NCI-H1417 (cell line): Measurements from ENCODE around the gene C6orf89.
"Not testable (repeated sequence)": the region's sequence is repeated elsewhere in the genome, so short reads cannot be mapped to it uniquely, and the experiment has no call there.

ENCODE experiments used
- DNase-seq, 3 experiments: peaks; one replicate each; lab custom pipeline; 2025; lab: John Stamatoyannopoulos, UW

C6orf89 gene

DNA sequence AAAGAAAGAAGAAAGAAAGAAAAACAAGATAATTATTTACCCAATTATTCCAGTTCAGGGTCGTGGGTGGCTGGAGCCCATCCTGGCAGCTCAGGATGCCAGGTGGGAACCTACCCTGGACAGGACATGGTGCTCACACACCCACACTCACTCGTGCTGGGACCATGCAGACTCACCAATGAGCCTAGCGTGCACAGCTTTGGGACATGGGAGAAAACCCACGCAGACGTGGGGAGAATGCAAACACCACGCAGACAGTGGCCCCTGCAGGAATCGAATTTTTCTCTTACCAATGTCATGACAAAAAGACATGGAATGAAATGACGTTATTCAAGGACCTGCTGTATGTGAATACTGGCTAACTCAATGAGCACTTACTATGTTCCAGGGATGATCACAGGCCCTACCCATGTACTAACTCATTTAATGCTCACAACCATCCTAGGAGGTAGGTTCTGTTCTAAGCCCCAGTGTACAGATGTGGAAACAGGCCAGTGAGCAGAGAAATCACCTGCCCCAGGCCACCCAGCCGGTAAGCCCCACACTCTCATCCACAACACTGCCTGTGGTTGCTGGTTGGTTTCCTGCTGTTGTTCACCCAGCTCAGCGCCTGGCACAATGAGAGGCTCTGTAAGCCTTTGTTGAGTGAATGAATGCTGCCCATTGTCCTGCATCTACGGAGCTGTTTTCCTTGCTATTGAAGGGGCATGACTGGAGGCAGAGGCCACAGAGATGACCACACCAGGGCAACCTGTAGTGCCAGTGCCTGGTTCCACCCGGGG, 62.0 kb downstream of the C6orf89 start:
- DNase-seq: no peak

DNA sequence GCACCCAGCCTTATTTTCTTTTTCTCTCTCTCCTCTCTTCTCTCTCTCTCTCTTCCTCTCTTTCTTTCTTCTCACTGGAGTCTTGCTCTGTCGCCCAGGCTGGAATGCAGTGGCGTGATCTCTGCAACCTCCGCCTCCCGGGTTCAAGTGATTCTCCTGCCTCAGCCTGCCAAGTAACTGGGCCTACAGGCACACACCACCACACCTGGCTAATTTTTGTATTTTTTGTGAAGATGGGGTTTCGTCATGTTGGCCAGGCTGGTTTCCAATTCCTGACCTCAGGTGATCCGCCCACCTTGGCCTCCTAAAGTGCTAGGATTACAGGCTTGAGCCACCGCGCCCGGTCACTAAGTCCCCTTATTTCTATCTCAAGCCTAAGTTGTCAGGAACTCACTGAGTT, 63.3 kb downstream of the C6orf89 start:
- DNase-seq: not testable (repeated sequence)

DNA sequence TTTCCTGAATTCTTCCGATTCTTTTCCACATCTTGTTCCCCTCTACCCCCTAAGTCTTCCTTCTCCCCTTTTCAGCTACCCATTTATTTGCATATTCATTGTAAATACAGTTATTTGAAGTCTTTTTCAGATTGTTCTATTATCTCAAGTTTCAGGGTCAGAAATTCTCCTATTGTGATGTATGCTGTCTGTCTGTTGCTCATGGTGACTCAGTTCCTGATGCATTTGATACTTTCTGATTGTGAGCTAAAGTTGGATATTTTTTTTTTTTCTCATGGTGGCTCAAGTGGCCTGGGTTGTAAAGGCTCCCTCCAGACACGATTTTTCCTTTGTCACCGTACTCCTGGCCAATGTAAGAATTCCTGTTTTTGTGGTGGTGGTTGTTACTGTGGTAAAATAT, 63.9 kb downstream of the C6orf89 start:
- DNase-seq: no peak

DNA sequence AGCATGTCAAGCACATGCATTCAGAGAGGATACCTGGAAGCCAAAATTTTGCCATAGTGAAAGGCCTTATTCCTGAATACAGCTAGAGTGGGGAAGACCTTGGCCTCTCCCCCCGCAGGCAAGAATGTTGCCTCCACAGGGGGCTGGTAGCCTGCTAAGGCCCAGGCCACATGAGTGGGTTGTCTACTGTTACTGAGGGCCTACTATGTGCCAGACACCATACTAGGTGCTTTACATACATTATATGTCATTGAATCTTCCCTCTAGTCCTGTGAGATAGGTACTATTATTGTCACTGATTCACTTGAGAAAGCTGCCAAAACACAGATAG, 68.1 kb downstream of the C6orf89 start:
- DNase-seq: no peak

DNA sequence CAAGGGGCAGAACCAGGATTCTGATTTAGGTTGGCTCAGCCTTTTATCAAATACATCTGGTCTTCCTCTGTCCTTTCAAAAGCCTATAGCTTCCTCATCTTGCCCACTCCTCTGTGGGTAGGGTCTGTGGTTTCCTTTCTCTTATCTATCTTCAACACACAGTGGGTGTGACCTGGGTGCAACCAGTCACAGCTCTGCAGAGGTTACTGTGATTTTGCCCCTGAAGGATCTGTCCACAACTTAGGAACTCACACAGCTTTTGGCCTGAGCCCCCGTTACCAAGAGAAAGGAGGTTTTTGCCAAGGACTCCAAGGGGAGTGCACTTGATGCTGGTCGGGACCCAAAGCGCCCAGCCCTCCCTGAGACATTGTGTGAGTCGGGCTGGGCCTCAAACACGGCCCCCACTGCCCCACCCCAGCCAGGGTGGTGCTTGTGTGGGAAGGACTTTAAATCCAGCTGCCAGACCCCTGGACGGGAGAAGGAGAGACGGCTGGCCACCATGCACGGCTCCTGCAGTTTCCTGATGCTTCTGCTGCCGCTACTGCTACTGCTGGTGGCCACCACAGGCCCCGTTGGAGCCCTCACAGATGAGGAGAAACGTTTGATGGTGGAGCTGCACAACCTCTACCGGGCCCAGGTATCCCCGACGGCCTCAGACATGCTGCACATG, 68.6 kb downstream of the C6orf89 start, which contains the start of gene PI16:
TSS of gene PI16 (plus strand) at position 477 of the 670 bp plus-strand sequence. CDS start at position 500, 23 bp downstream.
- no peak for DNase-seq

DNA sequence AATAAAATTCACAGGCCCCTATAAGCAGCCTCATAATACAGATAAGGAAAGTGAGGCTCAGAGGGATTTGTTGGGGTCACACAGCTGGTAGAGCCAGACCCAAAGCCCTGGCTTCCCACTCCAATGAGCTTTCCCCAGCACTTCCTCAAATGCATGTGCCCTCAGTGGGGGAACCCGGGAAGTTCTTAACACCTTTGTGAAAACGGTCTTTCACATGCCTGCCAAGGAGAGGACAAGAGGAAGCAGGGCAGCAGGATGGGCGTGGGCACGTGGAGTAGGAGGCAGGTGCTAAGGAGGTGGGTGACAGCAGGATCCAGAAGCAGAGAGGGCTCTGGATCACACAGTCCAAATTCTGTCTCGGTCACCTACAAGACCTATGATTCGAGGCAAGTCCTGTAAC, 69.4 kb downstream of the C6orf89 start:
- DNase-seq: no peak

DNA sequence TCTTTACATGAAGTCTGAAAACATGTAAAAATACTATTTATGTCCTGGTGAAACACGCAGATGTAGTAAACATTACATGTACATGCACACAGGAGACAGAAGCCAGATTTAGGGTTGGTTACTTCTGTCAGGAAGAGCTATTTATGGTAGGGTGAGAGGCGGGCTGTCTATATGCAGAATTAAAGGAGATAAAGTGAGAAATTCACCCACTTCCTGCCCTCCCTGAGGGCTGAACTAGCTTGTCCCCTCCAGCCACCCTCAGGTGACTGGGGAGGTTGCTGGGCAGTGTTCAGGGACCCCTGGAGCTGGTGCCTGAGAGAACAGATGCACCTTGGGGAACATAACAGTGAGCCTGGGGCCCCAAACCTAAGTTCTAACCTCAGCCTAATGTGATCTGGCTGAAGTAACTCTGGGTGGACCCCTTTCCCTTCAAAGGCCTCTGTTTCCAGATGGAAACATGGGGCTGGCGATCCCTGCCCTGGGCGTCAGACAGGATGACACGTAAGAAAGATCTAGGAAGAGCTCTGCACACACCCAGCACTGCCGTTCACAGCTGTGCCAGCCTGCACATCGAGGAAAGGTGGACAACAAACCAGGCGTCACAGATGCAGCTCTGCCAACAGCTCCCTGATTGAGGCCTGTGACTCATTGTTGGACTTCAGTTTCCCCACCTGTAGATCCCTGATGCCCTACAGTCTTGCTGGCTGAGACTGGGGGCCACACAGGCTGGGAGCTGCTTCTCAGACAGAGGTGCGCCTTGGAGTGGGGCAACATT, 70.1 kb downstream of the C6orf89 start:
- DNase-seq: no peak

DNA sequence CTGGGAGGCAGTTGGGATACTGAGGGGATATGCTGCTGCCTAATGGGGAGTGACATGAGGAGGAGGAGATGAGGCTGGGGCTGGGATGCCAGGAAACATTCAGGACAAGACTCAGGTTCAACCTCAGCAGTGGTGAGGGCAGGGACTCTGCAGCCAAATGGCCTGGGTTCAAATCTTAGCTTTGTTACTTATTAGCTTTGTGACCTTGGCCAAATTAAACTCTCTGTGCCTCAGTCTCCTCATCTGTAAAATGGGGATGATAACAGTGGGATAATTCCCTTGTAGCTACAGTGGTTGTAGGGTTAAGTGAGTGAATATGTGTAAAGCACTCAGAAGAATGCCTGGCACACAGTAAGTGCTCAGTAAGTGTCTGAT, 70.7 kb downstream of the C6orf89 start:
- DNase-seq: no peak

DNA sequence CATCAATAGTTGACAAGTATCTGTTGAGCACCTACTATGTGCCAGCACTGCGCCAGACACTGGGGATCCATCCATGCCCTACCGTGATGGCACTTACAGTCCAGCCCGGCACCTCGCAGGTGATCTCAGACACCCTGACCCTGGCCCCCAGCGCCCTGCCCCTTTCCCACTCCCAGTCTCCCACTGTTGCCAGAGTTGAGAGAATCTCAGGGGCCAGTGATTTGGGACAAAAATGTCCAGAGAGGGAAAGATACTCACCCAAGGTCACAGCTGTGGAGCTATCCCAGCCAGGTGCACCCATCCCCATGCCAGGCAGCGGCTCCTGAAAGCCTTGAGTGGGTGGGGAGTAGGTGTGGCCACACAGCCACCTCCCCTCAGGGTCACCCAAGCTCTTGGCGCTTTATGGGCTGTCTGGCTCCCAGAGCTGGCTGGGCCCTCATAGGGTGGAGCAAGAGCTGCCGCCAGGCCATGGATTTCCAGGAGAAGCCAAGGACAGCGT, 72.1 kb downstream of the C6orf89 start:
- DNase-seq: no peak

DNA sequence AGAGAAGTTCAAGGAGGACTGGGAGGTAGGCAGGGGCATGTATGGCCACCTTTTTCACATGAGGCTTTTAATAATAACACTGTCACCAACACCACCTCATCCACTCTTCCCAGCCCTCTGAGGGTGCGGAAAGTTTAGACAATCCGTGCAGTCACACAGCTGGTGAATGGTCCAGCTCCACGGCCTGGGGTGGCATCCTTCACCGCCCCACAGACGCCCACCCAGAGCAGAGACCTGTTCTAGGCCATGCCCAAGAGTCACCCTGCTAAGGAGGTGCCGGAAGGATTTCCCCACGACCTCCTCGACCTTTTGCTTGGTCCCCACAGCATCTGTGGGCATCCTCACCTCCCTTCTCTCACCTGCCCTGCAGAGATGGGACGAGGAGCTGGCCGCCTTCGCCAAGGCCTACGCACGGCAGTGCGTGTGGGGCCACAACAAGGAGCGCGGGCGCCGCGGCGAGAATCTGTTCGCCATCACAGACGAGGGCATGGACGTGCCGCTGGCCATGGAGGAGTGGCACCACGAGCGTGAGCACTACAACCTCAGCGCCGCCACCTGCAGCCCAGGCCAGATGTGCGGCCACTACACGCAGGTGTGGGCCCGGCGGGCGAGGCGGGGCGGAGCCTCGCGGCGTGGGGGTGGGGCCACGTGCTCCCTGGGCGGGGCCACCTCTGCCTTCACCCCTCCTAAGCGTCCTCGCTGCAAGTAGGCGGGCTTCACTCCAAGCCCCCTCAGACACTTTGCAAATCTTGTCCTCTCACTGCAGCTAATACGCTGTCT, 73.2 kb downstream of the C6orf89 start:
- no peak for DNase-seq

DNA sequence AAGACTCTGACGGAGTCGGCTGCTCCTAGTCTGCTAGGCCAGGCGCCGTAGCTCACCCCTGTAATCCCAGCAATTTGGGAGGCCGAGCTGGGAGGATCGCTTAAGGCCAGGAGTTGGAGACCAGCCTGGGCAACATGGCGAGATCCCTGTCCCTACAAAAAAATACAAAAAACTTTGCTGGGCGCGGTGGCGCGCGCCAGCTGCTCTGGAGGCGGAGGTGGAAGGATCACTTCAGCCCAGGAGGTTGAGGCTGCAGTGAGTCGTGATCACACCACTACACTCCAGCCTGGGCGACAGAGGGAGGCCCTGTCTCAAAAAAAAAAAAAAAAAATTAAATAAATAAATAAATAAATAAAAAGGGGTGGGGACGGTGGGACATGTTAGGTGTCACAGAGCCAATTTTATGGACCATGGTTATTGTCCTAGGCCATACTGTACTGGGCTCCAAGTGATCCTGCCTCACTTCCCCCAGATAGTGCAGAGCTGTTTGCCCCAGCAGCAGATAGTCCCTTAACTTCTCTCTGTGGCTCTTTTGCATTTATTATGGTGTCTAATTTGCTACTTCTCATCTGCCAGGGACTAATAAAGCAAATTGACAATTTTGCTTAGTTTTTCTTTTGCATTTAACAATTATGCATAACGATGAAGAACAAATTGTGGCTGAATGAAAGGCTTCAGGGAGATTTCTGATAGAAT, 74.0 kb downstream of the C6orf89 start:
- no peak for DNase-seq

DNA sequence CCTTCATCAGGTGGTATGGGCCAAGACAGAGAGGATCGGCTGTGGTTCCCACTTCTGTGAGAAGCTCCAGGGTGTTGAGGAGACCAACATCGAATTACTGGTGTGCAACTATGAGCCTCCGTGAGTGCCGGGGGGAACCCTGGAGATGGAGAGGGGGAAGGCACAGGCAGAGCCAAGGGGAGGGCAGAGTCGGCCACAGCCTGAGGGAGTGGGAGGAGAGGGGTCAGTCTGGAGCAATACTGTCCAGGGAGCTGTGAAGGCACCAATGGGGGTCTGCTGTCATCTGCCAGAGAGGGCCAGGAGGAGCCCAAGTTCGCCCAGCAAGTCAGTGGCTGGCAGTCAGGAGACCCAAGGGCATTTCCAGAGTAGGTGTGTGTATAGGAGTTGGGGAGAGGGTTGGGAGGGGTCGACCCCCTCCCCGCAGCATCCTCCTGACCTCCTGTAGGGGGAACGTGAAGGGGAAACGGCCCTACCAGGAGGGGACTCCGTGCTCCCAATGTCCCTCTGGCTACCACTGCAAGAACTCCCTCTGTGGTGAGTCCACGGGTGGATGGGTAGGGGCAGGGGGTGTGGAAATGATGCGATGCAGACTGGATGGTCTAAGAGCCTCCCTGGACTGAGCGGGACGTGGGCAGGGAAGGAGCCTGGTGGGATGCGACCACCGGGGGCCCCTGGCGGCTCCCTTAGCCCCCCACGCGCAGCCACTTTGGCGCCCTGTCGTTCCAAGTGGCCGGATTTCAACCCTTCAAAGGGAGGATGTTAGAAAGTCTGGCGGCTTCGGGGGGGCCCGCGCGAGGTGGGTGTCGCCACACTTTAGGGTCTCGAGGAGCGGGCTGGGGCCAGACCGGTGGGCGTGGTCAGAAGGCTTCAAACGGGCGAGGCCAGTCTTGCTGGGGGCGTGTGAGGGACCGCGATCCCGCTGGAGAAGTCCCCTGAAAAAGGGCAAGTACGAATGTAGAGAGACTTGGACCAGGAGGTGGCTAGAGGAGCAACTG, 76.0 kb downstream of the C6orf89 start:
- no peak for DNase-seq

DNA sequence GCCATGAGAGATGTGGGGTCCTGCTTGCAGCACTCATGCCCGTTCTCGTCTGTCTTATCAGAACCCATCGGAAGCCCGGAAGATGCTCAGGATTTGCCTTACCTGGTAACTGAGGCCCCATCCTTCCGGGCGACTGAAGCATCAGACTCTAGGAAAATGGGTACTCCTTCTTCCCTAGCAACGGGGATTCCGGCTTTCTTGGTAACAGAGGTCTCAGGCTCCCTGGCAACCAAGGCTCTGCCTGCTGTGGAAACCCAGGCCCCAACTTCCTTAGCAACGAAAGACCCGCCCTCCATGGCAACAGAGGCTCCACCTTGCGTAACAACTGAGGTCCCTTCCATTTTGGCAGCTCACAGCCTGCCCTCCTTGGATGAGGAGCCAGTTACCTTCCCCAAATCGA, 77.1 kb downstream of the C6orf89 start:
- DNase-seq: peak in 2 of 3 experiments; percentile 15 to 60

DNA sequence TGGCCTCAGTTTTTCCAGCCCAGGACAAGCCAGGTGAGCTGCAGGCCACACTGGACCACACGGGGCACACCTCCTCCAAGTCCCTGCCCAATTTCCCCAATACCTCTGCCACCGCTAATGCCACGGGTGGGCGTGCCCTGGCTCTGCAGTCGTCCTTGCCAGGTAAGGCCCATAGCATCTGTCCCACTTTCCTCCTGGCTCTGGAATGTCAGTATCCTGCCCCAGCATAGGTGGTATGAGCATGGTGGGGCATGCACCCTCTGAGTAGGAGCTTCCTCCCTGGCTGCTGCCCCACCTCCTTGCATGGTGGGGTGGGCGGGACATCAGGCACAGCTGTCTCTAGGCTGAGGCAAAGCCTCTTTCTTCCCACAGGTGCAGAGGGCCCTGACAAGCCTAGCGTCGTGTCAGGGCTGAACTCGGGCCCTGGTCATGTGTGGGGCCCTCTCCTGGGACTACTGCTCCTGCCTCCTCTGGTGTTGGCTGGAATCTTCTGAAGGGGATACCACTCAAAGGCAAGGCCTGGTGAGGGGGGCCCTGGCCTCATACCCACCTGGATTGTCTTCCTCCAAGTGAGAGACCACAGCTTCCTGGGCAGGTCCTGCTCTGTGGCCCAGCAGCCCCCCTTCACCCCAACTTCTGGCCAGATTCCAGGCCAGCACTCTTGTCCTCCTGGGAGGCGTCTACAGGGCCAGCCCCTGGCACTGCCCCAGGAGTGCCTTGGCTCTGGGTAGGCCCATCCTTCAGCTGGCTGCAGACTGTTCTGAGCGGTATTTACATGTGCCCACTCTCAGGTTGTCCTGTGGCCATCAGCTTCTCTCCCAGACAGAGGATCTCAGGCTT, 77.9 kb downstream of the C6orf89 start:
- peak in 1 of 3 experiments; percentile 7 for DNase-seq

DNA sequence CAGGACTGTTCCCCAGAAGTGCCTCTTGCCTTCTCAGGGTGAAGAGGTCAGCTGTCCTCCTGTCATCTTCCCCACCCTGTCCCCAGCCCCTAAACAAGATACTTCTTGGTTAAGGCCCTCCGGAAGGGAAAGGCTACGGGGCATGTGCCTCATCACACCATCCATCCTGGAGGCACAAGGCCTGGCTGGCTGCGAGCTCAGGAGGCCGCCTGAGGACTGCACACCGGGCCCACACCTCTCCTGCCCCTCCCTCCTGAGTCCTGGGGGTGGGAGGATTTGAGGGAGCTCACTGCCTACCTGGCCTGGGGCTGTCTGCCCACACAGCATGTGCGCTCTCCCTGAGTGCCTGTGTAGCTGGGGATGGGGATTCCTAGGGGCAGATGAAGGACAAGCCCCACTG, 78.6 kb downstream of the C6orf89 start:
- no peak for DNase-seq

DNA sequence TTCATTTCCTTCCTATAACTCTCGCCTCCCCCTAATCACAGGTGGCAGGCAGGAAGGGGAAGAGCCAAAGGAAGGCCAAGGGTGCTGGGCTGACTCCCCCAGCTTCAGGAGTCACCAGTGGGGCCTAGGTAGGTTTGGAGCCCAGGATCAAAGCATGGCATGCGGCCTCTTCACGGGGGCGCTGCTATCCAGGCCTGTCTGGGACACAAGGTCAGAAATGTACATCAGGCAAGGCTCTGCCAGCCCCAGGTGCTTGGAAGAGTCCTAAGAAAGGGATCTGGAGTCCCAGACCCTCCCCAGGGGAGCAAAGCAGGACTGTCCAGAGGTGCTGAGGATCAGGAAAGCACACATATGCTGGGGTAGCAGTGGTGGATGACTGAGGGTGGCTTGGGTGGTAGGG, 79.2 kb downstream of the C6orf89 start:
- no peak for DNase-seq

DNA sequence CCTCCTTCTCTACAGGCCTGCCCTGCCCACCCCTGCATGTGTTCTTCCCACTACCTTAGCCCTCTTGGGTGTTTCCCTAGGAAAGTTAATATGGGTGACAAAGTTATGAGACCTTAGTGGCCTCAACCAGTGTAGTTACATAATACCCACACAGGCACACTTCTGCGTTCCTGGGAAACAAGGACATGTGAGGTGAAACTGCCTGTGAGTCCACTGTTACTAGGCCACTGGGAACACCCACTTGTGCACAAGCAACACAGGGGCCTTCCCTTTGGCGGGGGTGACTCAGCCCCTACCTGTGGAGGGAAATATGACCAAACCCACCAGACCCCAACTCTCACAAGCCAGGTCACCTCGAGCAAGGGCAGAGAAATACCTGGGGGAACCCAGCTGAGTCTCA, 81.5 kb downstream of the C6orf89 start:
- no peak for DNase-seq

DNA sequence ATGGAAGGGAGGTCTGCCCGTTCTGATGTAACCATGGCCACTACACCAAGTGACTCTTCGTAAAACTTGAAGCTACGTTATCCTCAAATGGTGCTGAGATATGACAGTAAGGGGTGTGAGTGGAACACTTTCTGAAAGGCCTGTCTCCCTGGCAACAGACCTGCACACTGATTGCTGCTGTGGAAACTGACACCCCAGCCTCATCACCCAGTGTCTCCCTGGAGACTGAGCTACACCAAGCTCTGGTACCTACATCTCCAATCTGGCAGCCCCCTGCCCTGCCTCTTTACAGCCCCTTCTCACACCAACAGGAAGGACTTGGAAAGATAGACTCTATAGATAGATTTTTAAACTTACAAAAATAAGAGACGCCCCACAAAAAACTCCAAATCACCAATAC, 82.0 kb downstream of the C6orf89 start:
- no peak for DNase-seq
